ENCODE results near the gene PMEL.

PMEL gene

DNA sequence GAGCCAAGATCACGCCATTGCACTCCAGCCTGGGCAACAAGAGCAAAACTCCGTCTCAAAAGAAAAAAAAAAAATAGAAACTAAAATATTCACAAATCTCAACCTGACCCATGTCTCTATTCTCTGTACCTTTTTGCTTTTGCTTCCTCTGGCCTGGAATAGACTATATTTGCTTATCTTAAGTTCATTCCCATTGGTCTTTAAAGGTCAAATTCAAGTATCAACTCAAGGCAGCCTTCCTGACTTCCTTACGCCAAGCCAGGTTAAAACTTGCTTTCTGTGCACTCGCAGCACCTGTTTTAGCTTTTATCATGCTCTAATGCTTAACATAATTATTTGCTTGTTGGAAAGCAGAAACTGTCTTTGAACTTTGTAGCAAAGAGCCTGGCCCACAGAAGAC lies 52.9 kb downstream of the PMEL start:
- no peak for DNase-seq

DNA sequence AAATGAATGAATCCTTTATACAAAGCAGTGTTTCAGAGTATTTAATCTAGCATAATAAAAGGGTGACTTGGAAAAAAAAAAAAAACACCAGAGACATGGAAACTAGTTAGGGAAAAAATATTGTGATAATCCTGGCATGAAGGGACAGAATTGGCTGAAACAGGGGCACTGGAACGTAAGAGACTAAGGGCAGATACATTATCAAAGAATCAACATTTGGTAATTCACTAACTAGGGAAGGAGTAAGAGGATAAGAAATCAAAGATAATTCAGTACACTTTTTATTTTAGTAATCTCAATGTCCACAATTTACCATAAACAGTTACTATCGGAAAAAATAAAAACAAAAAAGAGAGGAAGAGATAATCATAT lies 56.3 kb downstream of the PMEL start:
- no peak for DNase-seq

DNA sequence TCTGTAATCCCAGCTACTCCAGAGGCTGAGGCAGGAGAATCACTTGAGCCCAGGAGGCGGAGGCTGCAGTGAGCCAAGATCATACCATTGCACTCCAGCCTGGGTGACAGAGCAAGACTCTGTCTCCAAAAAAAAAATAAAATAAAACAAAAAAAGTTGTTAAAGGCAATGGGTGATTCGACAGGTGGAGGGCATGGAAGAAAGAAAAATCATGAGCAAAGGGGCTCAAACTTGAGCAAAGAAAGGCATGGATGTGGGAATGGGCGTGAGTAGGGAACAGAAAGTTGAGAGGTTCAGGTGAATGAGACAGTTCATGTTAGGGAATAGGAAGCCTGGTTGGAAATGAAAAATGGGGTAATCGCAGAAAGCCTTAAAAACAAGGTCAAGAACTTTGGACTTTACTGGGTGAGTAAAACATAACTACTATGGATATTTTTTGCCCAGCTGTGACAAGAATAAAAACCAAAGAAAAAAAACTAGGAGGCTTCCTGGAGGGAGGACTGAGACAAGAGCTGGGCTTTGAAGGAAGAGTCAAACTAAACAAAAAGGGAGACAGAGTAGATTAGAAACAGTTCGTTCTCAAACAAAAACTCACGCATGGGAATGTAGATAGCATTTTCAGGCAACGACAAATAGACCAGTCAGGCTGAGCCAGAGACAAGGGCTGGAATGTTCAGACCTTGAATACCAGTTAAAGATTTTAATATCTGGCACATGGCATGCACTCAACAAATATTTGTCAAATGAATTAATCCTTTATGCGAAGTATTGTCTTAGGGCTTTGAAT lies 56.9 kb downstream of the PMEL start:
- no peak for DNase-seq

GRCh38 chr12:55906056-55906455 lies 59.8 kb downstream of the PMEL start:
- DNase-seq, result no peak

Measured in NK-92 treated with Interleukin-12 subunit alpha and Interleukin-12 subunit beta, amount 100 ng/mL, for 24 hours (cell line).